Epithelial cell of proximal tubule (primary cell): ENCODE data around the gene ATP5F1E. TPM values are rescaled to one million over a fixed set of nuclear protein-coding genes. Genes with fewer than 3 reads are reported as not detected.

Experiments used
- DNase-seq: peaks from one replicate; pipeline ENCODE4 v3.0.0-alpha.2; 2011; ENCODE audit warnings: low read depth
- H3K4me3 ChIP-seq: 2 replicates; pipeline ENCODE4 v1.5.1; 2011; ENCODE audit warnings: low read depth, mild to moderate bottlenecking, low read length
- total RNA-seq: library from RNA; depleted of rRNA; stranded (reverse); fragments of >200 nt; gene quantifications from 2 replicates; pipeline ENCODE4 v1.2.3, GENCODE V29; 2015
- TF ChIP-seq, protein P1 (sequence below): conservative IDR thresholded peaks from 2 replicates; pipeline ENCODE4 v1.5.1; 2012; ENCODE audit warnings: low read depth, mild to moderate bottlenecking, low read length

ATP5F1E gene
- total RNA-seq, 1 donor from 2014 or later = 46.4 TPM

DNA sequence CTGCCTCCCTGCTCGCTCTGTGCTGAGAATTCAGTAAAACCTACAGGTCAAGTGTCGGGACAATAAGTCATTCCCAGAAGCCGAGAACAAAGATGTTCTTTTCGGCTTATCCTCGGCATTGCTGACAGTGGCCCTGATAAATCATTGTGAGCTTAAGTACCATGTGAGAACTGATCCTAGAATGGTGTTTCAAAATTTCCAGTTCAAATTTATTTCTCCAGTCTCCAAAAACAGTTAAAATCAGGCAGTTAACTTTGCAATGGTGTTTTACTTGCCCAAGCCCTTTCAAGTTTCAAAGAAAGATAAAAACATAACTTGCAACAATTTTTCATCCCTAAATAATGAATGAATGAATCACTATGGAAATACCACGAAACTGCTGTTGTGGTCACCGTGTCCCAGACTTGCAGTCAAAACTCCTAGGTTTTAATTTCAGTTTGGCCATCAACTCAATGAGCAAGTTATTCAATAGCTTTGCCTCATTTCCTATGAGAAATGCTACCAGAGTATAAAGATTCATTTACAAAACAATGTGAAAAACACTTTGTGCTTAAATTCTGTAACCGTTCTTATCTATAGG lies 4.3 kb downstream of the ATP5F1E start:
- TF ChIP-seq, protein P1, sequence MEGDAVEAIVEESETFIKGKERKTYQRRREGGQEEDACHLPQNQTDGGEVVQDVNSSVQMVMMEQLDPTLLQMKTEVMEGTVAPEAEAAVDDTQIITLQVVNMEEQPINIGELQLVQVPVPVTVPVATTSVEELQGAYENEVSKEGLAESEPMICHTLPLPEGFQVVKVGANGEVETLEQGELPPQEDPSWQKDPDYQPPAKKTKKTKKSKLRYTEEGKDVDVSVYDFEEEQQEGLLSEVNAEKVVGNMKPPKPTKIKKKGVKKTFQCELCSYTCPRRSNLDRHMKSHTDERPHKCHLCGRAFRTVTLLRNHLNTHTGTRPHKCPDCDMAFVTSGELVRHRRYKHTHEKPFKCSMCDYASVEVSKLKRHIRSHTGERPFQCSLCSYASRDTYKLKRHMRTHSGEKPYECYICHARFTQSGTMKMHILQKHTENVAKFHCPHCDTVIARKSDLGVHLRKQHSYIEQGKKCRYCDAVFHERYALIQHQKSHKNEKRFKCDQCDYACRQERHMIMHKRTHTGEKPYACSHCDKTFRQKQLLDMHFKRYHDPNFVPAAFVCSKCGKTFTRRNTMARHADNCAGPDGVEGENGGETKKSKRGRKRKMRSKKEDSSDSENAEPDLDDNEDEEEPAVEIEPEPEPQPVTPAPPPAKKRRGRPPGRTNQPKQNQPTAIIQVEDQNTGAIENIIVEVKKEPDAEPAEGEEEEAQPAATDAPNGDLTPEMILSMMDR = no peak
- H3K4me3 ChIP-seq = no peak overlapping the region
- no peak for DNase-seq

GRCh38 chr20:59026904-59027740 lies 5.0 kb downstream of the ATP5F1E start:
- DNase-seq = no peak
- no peak overlapping the region for H3K4me3 ChIP-seq
- TF ChIP-seq, protein P1 = no peak

GRCh38 chr20:59025511-59025910 lies 6.6 kb downstream of the ATP5F1E start:
- TF ChIP-seq, protein P1 = no peak
- no peak for DNase-seq
- no peak overlapping the region for H3K4me3 ChIP-seq

GRCh38 chr20:59025086-59025485 lies 7.0 kb downstream of the ATP5F1E start:
- no peak overlapping the region for H3K4me3 ChIP-seq
- no peak for DNase-seq
- TF ChIP-seq, protein P1 = no peak

DNA sequence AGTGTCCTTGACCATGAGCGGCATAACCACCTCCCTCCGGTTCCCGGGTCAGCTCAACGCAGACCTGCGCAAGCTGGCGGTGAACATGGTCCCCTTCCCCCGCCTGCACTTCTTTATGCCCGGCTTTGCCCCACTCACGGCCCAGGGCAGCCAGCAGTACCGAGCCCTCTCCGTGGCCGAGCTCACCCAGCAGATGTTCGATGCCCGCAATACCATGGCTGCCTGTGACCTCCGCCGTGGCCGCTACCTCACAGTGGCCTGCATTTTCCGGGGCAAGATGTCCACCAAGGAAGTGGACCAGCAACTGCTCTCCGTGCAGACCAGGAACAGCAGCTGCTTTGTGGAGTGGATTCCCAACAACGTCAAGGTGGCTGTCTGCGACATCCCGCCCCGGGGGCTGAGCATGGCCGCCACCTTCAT lies 8.0 kb downstream of the ATP5F1E start:
- TF ChIP-seq, protein P1 = no peak
- no peak for DNase-seq
- no peak overlapping the region for H3K4me3 ChIP-seq

DNA sequence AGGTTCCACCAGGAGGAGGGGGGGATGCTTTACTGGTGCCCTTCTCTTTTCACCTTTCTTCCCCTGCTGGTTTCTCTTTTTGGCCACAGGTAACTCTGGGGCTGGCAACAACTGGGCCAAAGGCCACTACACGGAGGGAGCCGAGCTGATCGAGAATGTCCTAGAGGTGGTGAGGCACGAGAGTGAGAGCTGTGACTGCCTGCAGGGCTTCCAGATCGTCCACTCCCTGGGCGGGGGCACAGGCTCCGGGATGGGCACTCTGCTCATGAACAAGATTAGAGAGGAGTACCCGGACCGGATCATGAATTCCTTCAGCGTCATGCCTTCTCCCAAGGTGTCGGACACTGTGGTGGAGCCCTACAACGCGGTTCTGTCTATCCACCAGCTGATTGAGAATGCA lies 8.5 kb downstream of the ATP5F1E start:
- no peak overlapping the region for H3K4me3 ChIP-seq
- TF ChIP-seq, protein P1 = no peak
- DNase-seq = no peak

DNA sequence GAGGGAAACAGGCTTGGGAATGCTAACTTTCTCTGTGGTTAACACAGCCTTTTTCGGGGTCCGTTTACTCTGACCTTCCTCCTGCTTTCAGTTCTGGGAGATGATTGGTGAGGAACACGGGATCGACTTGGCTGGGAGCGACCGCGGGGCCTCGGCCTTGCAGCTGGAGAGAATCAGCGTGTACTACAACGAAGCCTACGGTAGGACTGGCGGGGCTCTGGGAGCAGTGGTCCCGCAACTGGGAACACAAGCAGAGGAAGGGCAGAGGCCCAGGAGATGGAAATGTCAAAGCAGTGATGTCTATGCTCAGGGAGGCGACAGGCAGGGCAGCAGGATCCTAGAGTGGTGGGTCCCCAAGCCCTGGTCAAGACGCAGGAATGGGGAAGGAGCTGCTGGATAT lies 9.4 kb downstream of the ATP5F1E start:
- no peak for DNase-seq
- no peak overlapping the region for H3K4me3 ChIP-seq
- TF ChIP-seq, protein P1 = no peak
